Glutamatergic neuron (in vitro differentiated cells): ENCODE data around the gene PPIP5K1. TPM values are rescaled to one million over a fixed set of nuclear protein-coding genes. Genes with fewer than 3 reads are reported as not detected.

ENCODE experiments used
- DNase-seq: peaks from one replicate; pipeline ENCODE4 v3.0.0; 2022
- H3K27ac Mint-ChIP-seq: one replicate; pipeline ENCODE4 v1.8.0; 2020; ENCODE audit warnings: mild to moderate bottlenecking, mixed read lengths, inconsistent platforms; ENCODE audit not compliant: unreplicated experiment
- H3K27me3 Mint-ChIP-seq: one replicate; pipeline ENCODE4 v1.8.0; 2020; ENCODE audit warnings: mild to moderate bottlenecking, moderate library complexity, mixed read lengths, inconsistent platforms; ENCODE audit not compliant: unreplicated experiment
- H3K36me3 Mint-ChIP-seq: one replicate; pipeline ENCODE4 v1.8.0; 2020; ENCODE audit warnings: mild to moderate bottlenecking, mixed read lengths, inconsistent platforms; ENCODE audit not compliant: unreplicated experiment
- H3K4me1 Mint-ChIP-seq: one replicate; pipeline ENCODE4 v1.8.0; 2020; ENCODE audit warnings: mild to moderate bottlenecking, low read depth, mixed read lengths, inconsistent platforms; ENCODE audit not compliant: unreplicated experiment
- H3K4me3 Mint-ChIP-seq: one replicate; pipeline ENCODE4 v1.8.0; 2020; ENCODE audit warnings: mild to moderate bottlenecking, mixed read lengths, inconsistent platforms; ENCODE audit not compliant: unreplicated experiment
- H3K9me3 Mint-ChIP-seq: one replicate; pipeline ENCODE4 v1.8.0; 2020; ENCODE audit warnings: mild to moderate bottlenecking, moderate library complexity, mixed read lengths, inconsistent platforms; ENCODE audit not compliant: unreplicated experiment
- CTCF ChIP-seq: fragments of 200-600 bp; sonication (generic); IDR thresholded peaks from one replicate; pipeline ENCODE4 v1.5.0; 2021; ENCODE audit not compliant: partially characterized antibody, unreplicated experiment
- total RNA-seq: library from RNA; stranded (reverse); fragmentation: NEBNext Ultra II Directional; extraction: Animal tissue kit (Norgen Biotek cat#: 25700); gene quantifications from one replicate; pipeline ENCODE4 v1.2.1, GENCODE V29; 2021; ENCODE audit not compliant: unreplicated experiment

The PPIP5K1 gene
- total RNA-seq, 1 donor from 2014 or later, result 66.4 TPM

DNA sequence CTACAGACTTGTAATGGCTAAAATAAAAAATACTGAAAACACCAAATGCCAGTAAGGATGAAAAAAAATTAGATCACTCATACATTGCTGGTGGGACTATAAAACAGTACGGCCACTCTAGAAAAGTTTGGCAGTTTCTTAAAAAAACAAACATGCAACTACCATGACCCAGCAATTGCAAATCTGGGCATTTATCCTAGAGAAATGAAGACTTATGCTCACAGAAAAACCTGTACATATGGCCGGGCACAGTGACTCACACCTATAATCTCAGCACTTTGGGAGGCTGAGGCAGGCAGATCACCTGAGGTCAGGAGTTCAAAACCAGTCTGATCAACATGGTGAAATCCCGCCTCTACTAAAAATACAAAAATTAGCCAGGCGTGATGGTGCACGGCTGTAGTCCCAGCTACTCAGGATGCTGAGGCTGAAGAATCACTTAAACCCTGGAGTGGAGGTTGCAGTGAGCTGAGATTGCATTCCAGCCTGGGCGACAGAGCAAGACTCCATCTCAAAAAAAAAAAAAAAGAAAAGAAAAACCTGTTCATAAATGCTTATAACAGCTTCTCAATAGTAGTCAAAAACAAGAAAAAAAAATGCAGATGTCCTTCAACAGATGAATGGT lies 102.6 kb downstream of the PPIP5K1 start:
- Mint-ChIP-seq H3K4me1 (peaks cover 19% of the 10 kb centered on the region), H3K36me3 (no peaks in the 10 kb centered on the region), H3K9me3 (no peaks in the 10 kb centered on the region), H3K27ac (no peak overlapping the region), H3K27me3 (peaks cover 1% of the 10 kb centered on the region), H3K4me3 (no peak overlapping the region)
- no peak for TF ChIP-seq CTCF
- DNase-seq, result no peak

DNA sequence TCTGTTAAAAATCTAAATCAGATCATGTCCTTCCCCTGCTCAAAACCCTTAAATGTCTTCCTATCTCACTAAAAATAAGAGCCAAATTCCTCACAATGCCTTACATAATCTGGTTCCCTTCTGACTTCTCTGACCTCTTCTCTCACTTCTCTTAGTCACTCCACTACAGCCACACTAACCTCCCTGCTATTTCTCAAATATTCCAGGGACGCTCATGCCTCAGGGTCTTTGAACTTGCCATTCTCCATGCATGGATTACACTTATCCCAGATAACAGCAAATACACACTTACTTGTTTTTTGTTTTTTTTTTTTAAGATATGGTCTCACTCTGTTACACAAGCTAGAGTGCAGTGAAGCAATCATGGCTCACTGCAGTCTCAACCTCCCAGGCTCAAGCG lies 105.6 kb downstream of the PPIP5K1 start:
- Mint-ChIP-seq H3K27ac (no peak overlapping the region), H3K4me3 (no peak overlapping the region), H3K4me1 (peaks cover 10% of the 10 kb centered on the region), H3K9me3 (no peaks in the 10 kb centered on the region), H3K27me3 (no peaks in the 10 kb centered on the region), H3K36me3 (no peaks in the 10 kb centered on the region)
- no peak for DNase-seq
- TF ChIP-seq CTCF, result no peak

Other genes starting within 250 kb of the PPIP5K1 start
- 118 TPM for gene ZSCAN29, start 219.2 kb downstream of the PPIP5K1 start, total RNA-seq
- gene TUBGCP4, start 219.1 kb downstream of the PPIP5K1 start, total RNA-seq, result 29.9 TPM
- gene TP53BP1, start 97.1 kb downstream of the PPIP5K1 start, total RNA-seq, result 142 TPM
- gene MAP1A, start 72.6 kb downstream of the PPIP5K1 start, total RNA-seq, result 301 TPM
- 18.8 TPM for gene CKMT1B, start 3.8 kb upstream of the PPIP5K1 start, total RNA-seq
- 1.4 TPM for gene STRC, start 28.6 kb upstream of the PPIP5K1 start, total RNA-seq
- 6.9 TPM for gene CATSPER2, start 58.6 kb upstream of the PPIP5K1 start, total RNA-seq
- 15.7 TPM for gene CKMT1A, start 103.7 kb upstream of the PPIP5K1 start, total RNA-seq
- 222 TPM for gene PDIA3, start 156.2 kb upstream of the PPIP5K1 start, total RNA-seq
- gene ELL3, start 186.8 kb upstream of the PPIP5K1 start, total RNA-seq, result 0.51 TPM
- gene SERF2, start 202.1 kb upstream of the PPIP5K1 start, total RNA-seq, result 650 TPM
- not detected for gene SERINC4, start 210.0 kb upstream of the PPIP5K1 start, total RNA-seq
- 26.5 TPM for gene HYPK, start 210.4 kb upstream of the PPIP5K1 start, total RNA-seq
- 29.2 TPM for gene MFAP1, start 234.5 kb upstream of the PPIP5K1 start, total RNA-seq
- gene WDR76, start 236.8 kb upstream of the PPIP5K1 start, total RNA-seq, result 4.7 TPM